ENCODE data around the gene INPPL1.

DNA sequence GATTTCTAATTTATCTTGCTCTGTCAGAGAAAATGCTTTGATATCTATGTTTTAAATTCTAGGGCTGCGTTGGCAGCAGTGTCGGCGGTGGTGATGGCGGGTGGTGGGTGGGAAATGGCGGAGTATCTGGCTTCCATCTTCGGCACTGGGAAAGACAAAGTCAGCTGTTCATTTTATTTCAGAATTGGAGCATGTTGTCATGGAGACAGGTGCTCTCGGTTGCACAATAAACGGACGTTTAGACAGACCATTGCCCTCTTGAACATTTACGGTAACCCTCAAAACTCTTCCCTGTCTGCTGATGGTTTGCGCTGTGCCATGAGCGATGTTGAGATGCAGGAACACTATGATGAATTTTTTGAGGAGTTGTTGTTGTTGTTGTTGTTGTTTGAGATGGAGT is 55.5 kb downstream of the INPPL1 start:
- TF ChIP-seq POLR2A (IDR thresholded peaks at IDR 0.05) (no peak), POLR2AphosphoS5 (IDR thresholded peaks at IDR 0.05) (no peak)
- TF ChIP-seq, protein P1, sequence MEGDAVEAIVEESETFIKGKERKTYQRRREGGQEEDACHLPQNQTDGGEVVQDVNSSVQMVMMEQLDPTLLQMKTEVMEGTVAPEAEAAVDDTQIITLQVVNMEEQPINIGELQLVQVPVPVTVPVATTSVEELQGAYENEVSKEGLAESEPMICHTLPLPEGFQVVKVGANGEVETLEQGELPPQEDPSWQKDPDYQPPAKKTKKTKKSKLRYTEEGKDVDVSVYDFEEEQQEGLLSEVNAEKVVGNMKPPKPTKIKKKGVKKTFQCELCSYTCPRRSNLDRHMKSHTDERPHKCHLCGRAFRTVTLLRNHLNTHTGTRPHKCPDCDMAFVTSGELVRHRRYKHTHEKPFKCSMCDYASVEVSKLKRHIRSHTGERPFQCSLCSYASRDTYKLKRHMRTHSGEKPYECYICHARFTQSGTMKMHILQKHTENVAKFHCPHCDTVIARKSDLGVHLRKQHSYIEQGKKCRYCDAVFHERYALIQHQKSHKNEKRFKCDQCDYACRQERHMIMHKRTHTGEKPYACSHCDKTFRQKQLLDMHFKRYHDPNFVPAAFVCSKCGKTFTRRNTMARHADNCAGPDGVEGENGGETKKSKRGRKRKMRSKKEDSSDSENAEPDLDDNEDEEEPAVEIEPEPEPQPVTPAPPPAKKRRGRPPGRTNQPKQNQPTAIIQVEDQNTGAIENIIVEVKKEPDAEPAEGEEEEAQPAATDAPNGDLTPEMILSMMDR (IDR thresholded peaks at IDR 0.05): no peak

Data from gastroesophageal sphincter (tissue), 3 donors.